Neural progenitor cell (in vitro differentiated cells): Measurements from ENCODE around the gene SLC25A22.

Experiments used
- CTCF ChIP-seq: fragments of 200-600 bp; sonication (generic); IDR thresholded peaks from 2 replicates; pipeline ENCODE4 v1.5.1; 2017; ENCODE audit warnings: antibody characterized with exemption, mild to moderate bottlenecking
- EZH2 ChIP-seq: fragments of 200-600 bp; sonication (generic); IDR thresholded peaks from 2 replicates; pipeline ENCODE4 v1.6.1; 2017; ENCODE audit warnings: antibody characterized with exemption, mild to moderate bottlenecking, moderate library complexity
- EZH2phosphoT487 ChIP-seq: fragments of 200-600 bp; sonication (generic); IDR thresholded peaks from 2 replicates; pipeline ENCODE4 v1.6.1; 2017; ENCODE audit warnings: antibody characterized with exemption

DNA sequence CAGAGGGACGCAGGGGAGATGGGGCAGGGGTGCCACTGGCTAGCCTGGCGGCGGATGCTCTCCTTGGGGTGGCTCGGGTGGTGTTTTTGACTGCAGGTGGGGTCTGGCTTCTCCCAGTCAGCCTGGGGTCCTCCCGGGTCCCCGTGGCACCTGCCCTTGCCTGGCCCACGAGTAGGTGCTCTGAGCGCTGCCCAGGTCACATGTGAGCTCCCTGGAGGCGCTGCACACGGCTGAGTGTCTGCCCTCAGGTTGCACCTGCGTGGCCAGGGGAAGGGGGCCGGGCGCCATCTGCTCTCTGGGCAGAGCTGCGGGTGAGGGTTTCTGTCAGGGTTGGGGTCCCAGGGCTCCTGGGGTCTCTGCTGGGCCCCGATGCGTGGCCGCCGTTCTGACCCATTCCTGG is 49.8 kb upstream of the SLC25A22 start:
- TF ChIP-seq CTCF (no peak), EZH2 (no peak), EZH2phosphoT487 (no peak)
